Central memory CD8-positive, alpha-beta T cell (primary cell): ENCODE measurements around the gene RPP25L.

Experiments
- ATAC-seq: fragments of 150-1000 bp; cut with Tn5 transposase; replicated peaks from 2 replicates; pipeline ENCODE4 v1.10.0; 2022; ENCODE audit warnings: mild to moderate bottlenecking, moderate FRiP score, moderate number of reproducible peaks; ENCODE audit not compliant: poor library complexity, severe bottlenecking; ENCODE audit errors: extremely low read depth
- DNase-seq, 2 donors: peaks; one replicate each; pipeline ENCODE4 v3.0.0; 2021; ENCODE audit warnings: low spot score in 2 of 2
- H3K27ac Mint-ChIP-seq: one replicate; pipeline ENCODE4 v1.8.0; 2022; ENCODE audit warnings: low read depth, mild to moderate bottlenecking, moderate library complexity, mixed read lengths
- H3K27me3 Mint-ChIP-seq: one replicate; pipeline ENCODE4 v1.8.0; 2022; ENCODE audit warnings: mixed read lengths
- H3K36me3 Mint-ChIP-seq: one replicate; pipeline ENCODE4 v1.8.0; 2022; ENCODE audit warnings: mild to moderate bottlenecking, moderate library complexity, mixed read lengths; ENCODE audit not compliant: insufficient read depth
- H3K4me1 Mint-ChIP-seq: one replicate; pipeline ENCODE4 v1.8.0; 2022; ENCODE audit warnings: mixed read lengths
- H3K4me3 Mint-ChIP-seq: one replicate; pipeline ENCODE4 v1.8.0; 2022; ENCODE audit warnings: mild to moderate bottlenecking, moderate library complexity, mixed read lengths
- H3K9me3 Mint-ChIP-seq: one replicate; pipeline ENCODE4 v1.8.0; 2022; ENCODE audit warnings: mixed read lengths

The RPP25L gene

DNA sequence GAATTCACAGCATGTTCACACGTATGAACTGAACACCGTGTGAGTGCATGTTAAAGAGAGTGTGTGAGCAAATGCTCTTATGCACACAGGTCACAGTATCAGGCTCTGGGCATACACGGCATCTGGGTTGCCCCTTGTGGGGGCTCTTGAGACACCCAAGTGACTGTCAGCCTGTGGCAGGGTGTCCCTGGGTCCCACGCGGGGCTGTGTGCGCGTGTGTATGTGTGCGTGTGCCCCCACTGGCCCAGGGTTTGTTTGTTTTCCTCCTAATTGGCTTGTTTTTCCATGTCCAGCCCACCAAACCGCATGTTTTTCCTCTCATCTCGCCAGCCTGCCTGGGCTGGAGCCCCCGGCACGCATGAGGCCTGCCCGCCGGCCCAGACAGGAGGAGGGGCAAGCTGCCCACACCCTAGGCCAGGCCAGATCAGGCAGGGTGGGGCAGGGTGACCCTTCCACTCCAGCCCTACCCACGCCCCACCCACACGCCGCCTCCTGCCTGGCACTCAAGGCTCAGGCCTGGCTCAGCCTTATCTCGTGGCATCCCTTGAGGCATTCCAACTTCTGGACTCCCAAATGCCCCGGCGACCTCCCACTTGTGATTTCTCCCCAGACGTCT is 51.2 kb downstream of the RPP25L start:
- Mint-ChIP-seq H3K9me3 (no peaks in the 10 kb centered on the region), H3K36me3 (no peaks in the 10 kb centered on the region), H3K27me3 (peaks cover 73% of the 10 kb centered on the region), H3K4me3 (no peak overlapping the region), H3K27ac (no peak overlapping the region), H3K4me1 (no peaks in the 10 kb centered on the region)
- DNase-seq: no peak
- ATAC-seq: no peak
